Sciatic nerve (tissue), 2 donors: ENCODE measurements around the gene NR1I3. TPM values are rescaled to one million over a fixed set of nuclear protein-coding genes. Genes with fewer than 3 reads are reported as not detected.

ENCODE experiments used
- ATAC-seq: fragments of 200-7000 bp; cut with Tn5 transposase; one replicate; pipeline ENCODE4 v1.9.1; 2020; ENCODE audit warnings: mild to moderate bottlenecking, moderate library complexity
- DNase-seq: peaks from one replicate; pipeline ENCODE4 v3.0.0-alpha.2; 2020; ENCODE audit warnings: low spot score
- intact Hi-C: fragments of 100-400 bp; cut with DNase I; formaldehyde crosslinking; loops from one replicate; pipeline ENCODE4 v1.14.2; 2022
- microRNA-seq: library from miRNA; unstranded; fragments of <30 nt; microRNA quantifications from one replicate; pipeline ENCODE4 v1.2.0, GENCODE V29; 2020
- total RNA-seq: library from RNA; stranded (reverse); fragmentation: NEBNext Ultra II Directional; extraction: Animal tissue kit (Norgen Biotek cat#: 25700); gene quantifications from one replicate; pipeline ENCODE4 v1.2.1, GENCODE V29; 2021
- donor health status: DM: no; HTN: no; CAD: no.
- donor health status: DM: no; HTN: no; CAD: no.

Gene NR1I3
- total RNA-seq, 1 donor from 2014 or later, result not detected

GRCh38 chr1:161185732-161186311, 52.2 kb downstream of the NR1I3 start:
- intact Hi-C loops, result no loop called here
- ATAC-seq, result peak; percentile 66
- DNase-seq, result no peak

GRCh38 chr1:161185282-161185682, 52.7 kb downstream of the NR1I3 start:
- intact Hi-C loops, result no loop called here
- ATAC-seq (peak; percentile 89), DNase-seq (peak; percentile 75)

- no peak for ATAC-seq
- intact Hi-C loops, result no loop called here
- DNase-seq, result no peak
Observed at GRCh38 chr1:161182214-161182613, 55.8 kb downstream of the NR1I3 start.

DNA sequence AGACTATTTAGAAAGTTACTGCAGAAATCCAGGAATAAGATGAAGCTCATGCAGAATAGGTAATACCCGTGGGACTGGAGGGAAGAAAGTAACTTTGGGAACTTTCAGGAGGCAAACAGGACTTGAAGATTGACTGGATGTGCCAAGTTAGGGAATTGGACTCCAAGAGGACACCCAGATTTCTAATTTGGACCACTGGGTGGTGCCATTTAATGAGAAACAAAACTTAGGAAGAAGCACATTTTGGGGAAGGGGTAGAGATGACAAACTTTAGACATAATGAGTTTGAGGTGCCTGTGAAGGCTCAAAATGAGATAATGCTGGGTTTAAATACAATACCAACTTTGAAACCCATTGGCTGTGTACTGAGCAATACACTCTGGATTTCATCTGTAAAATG, 57.4 kb downstream of the NR1I3 start:
- DNase-seq, result no peak
- intact Hi-C loops, result no loop called here
- ATAC-seq, result no peak

- intact Hi-C loops, result no loop called here
Observed at GRCh38 chr1:161179698-161180097, 58.3 kb downstream of the NR1I3 start.

More at GRCh38 chr1:161179698-161180097, 58.3 kb downstream of the NR1I3 start:
- ATAC-seq (no peak), DNase-seq (no peak)

Small RNA genes within 50 kb of the gene (microRNA-seq; reads per million reads assigned to microRNA genes)
- not detected for gene MIR5187

Other genes starting within 250 kb of the NR1I3 start
- 20.3 TPM for gene F11R, start 217.1 kb downstream of the NR1I3 start, total RNA-seq
- gene TSTD1, start 199.2 kb downstream of the NR1I3 start, total RNA-seq, result 13.1 TPM
- gene USF1, start 192.2 kb downstream of the NR1I3 start, total RNA-seq, result 58.0 TPM
- gene ARHGAP30, start 168.3 kb downstream of the NR1I3 start, total RNA-seq, result 13.7 TPM
- 0.09 TPM for gene NECTIN4, start 148.6 kb downstream of the NR1I3 start, total RNA-seq
- 6.6 TPM for gene KLHDC9, start 139.8 kb downstream of the NR1I3 start, total RNA-seq
- 57.0 TPM for gene PFDN2, start 120.2 kb downstream of the NR1I3 start, total RNA-seq
- 38.0 TPM for gene NIT1, start 120.1 kb downstream of the NR1I3 start, total RNA-seq
- gene DEDD, start 105.5 kb downstream of the NR1I3 start, total RNA-seq, result 34.3 TPM
- gene UFC1, start 84.2 kb downstream of the NR1I3 start, total RNA-seq, result 70.4 TPM
- gene USP21, start 78.7 kb downstream of the NR1I3 start, total RNA-seq, result 23.5 TPM
- 25.0 TPM for gene PPOX, start 71.8 kb downstream of the NR1I3 start, total RNA-seq
- gene B4GALT3, start 60.7 kb downstream of the NR1I3 start, total RNA-seq, result 21.0 TPM
- 75.9 TPM for gene ADAMTS4, start 39.1 kb downstream of the NR1I3 start, total RNA-seq
- gene NDUFS2, start 35.8 kb downstream of the NR1I3 start, total RNA-seq, result 76.5 TPM
- 43.9 TPM for gene FCER1G, start 22.9 kb downstream of the NR1I3 start, total RNA-seq
- not detected for gene APOA2, start 14.6 kb downstream of the NR1I3 start, total RNA-seq
- 11.0 TPM for gene TOMM40L, start 12.1 kb downstream of the NR1I3 start, total RNA-seq
- gene PCP4L1, start 20.5 kb upstream of the NR1I3 start, total RNA-seq, result 0.89 TPM
- 4,832 TPM for gene MPZ, start 71.8 kb upstream of the NR1I3 start, total RNA-seq
- gene SDHC, start 76.2 kb upstream of the NR1I3 start, total RNA-seq, result 124 TPM
- gene CFAP126, start 129.7 kb upstream of the NR1I3 start, total RNA-seq, result 0.49 TPM